SJCRH30 (cell line): ENCODE data around the gene SIL1. TPM values are rescaled to one million over a fixed set of nuclear protein-coding genes. Genes with fewer than 3 reads are reported as not detected.
"Not testable (repeated sequence)": the region's sequence is repeated elsewhere in the genome, so short reads cannot be mapped to it uniquely, and the experiment has no call there.

Experiments used
- DNase-seq, 2 experiments: peaks; one replicate each; pipeline ENCODE4 v3.0.0-alpha.2; 2015 to 2020
- H3K27ac ChIP-seq: fragments of 250-450 bp; sonication (Bioruptor Pico); 2 replicates; pipeline ENCODE4 v1.5.1; 2020; ENCODE audit warnings: mild to moderate bottlenecking, moderate library complexity
- H3K27me3 ChIP-seq: fragments of 250-450 bp; sonication (Bioruptor Pico); 2 replicates; pipeline ENCODE4 v1.5.1; 2020; ENCODE audit warnings: mild to moderate bottlenecking, moderate library complexity
- H3K36me3 ChIP-seq: fragments of 250-450 bp; sonication (Bioruptor Pico); 2 replicates; pipeline ENCODE4 v1.5.1; 2020; ENCODE audit warnings: mild to moderate bottlenecking, moderate library complexity
- H3K4me1 ChIP-seq: fragments of 250-450 bp; sonication (Bioruptor Pico); 2 replicates; pipeline ENCODE4 v1.5.1; 2020; ENCODE audit warnings: mild to moderate bottlenecking, moderate library complexity
- H3K4me3 ChIP-seq: fragments of 250-450 bp; sonication (Bioruptor Pico); 2 replicates; pipeline ENCODE4 v1.5.1; 2020; ENCODE audit warnings: mild to moderate bottlenecking, moderate library complexity
- H3K9me3 ChIP-seq: fragments of 250-450 bp; sonication (Bioruptor Pico); replicated peaks from 2 replicates; pipeline ENCODE4 v1.5.1; 2020; ENCODE audit warnings: mild to moderate bottlenecking, moderate library complexity
- total RNA-seq: library from RNA; depleted of rRNA; stranded (reverse); fragments of >200 nt; shearing (Covaris generic); gene quantifications from 2 replicates; pipeline ENCODE4 v1.2.3, GENCODE V29; 2014

The SIL1 gene
- total RNA-seq, 1 experiment from 2014 or later: 7.1 TPM

- H3K9me3 ChIP-seq: no peaks in the 10 kb centered on the region
- no peaks in the 10 kb centered on the region for H3K27me3 ChIP-seq
- no peaks in the 10 kb centered on the region for H3K36me3 ChIP-seq
- no peaks in the 10 kb centered on the region for H3K4me1 ChIP-seq
- DNase-seq: no peak
- H3K4me3 ChIP-seq: no peak overlapping the region
- H3K27ac ChIP-seq: no peak overlapping the region
Observed at GRCh38 chr5:139186752-139187326, 11.3 kb downstream of the SIL1 start.

GRCh38 chr5:139186261-139186660, 11.9 kb downstream of the SIL1 start:
- Histone ChIP-seq H3K27ac (no peak overlapping the region), H3K4me1 (no peaks in the 10 kb centered on the region), H3K9me3 (no peaks in the 10 kb centered on the region), H3K4me3 (no peak overlapping the region), H3K36me3 (no peaks in the 10 kb centered on the region), H3K27me3 (no peaks in the 10 kb centered on the region)
- DNase-seq: no peak

- Histone ChIP-seq H3K36me3 (no peaks in the 10 kb centered on the region), H3K27ac (no peak overlapping the region), H3K4me1 (no peaks in the 10 kb centered on the region), H3K27me3 (no peaks in the 10 kb centered on the region), H3K9me3 (no peaks in the 10 kb centered on the region), H3K4me3 (no peak overlapping the region)
- DNase-seq: no peak
Observed at GRCh38 chr5:139185589-139185988, 12.6 kb downstream of the SIL1 start.

GRCh38 chr5:139183502-139183901, 14.7 kb downstream of the SIL1 start:
- no peak overlapping the region for H3K27ac ChIP-seq
- no peak for DNase-seq
- no peaks in the 10 kb centered on the region for H3K9me3 ChIP-seq
- H3K4me1 ChIP-seq: no peaks in the 10 kb centered on the region
- H3K27me3 ChIP-seq: no peaks in the 10 kb centered on the region
- H3K4me3 ChIP-seq: no peak overlapping the region
- H3K36me3 ChIP-seq: no peaks in the 10 kb centered on the region

GRCh38 chr5:139182528-139183296, 15.5 kb downstream of the SIL1 start:
- Histone ChIP-seq H3K27ac (no peak overlapping the region), H3K4me1 (no peaks in the 10 kb centered on the region), H3K9me3 (no peaks in the 10 kb centered on the region), H3K27me3 (no peaks in the 10 kb centered on the region), H3K4me3 (no peak overlapping the region), H3K36me3 (no peaks in the 10 kb centered on the region)
- no peak for DNase-seq

- no peak overlapping the region for H3K4me3 ChIP-seq
- DNase-seq: no peak
- H3K9me3 ChIP-seq: no peaks in the 10 kb centered on the region
- H3K27me3 ChIP-seq: no peaks in the 10 kb centered on the region
- no peak overlapping the region for H3K27ac ChIP-seq
- H3K4me1 ChIP-seq: no peaks in the 10 kb centered on the region
- no peaks in the 10 kb centered on the region for H3K36me3 ChIP-seq
Observed at GRCh38 chr5:139181835-139182452, 16.2 kb downstream of the SIL1 start.

- DNase-seq: no peak
- H3K36me3 ChIP-seq: no peaks in the 10 kb centered on the region
- H3K27me3 ChIP-seq: no peaks in the 10 kb centered on the region
- no peaks in the 10 kb centered on the region for H3K9me3 ChIP-seq
- H3K27ac ChIP-seq: no peak overlapping the region
- H3K4me3 ChIP-seq: no peak overlapping the region
- no peaks in the 10 kb centered on the region for H3K4me1 ChIP-seq
Observed at GRCh38 chr5:139181322-139181730, 16.8 kb downstream of the SIL1 start.

- H3K4me1 ChIP-seq: no peaks in the 10 kb centered on the region
Observed at GRCh38 chr5:139180850-139181249, 17.3 kb downstream of the SIL1 start.

GRCh38 chr5:139179778-139180513, 18.2 kb downstream of the SIL1 start:
- H3K4me1 ChIP-seq, H3K27me3 ChIP-seq, H3K9me3 ChIP-seq, DNase-seq, H3K4me3 ChIP-seq, H3K27ac ChIP-seq, H3K36me3 ChIP-seq: not testable (repeated sequence)

More at GRCh38 chr5:139180850-139181249, 17.3 kb downstream of the SIL1 start:
- Histone ChIP-seq H3K36me3 (no peaks in the 10 kb centered on the region), H3K27ac (no peak overlapping the region), H3K9me3 (no peaks in the 10 kb centered on the region), H3K4me3 (no peak overlapping the region), H3K27me3 (no peaks in the 10 kb centered on the region)
- DNase-seq: no peak

GRCh38 chr5:139178935-139179334, 19.2 kb downstream of the SIL1 start:
- no peaks in the 10 kb centered on the region for H3K4me1 ChIP-seq
- H3K27me3 ChIP-seq: no peaks in the 10 kb centered on the region
- H3K9me3 ChIP-seq: no peaks in the 10 kb centered on the region
- no peak overlapping the region for H3K27ac ChIP-seq
- no peaks in the 10 kb centered on the region for H3K36me3 ChIP-seq
- peak in 1 of 2 experiments; percentile 19 for DNase-seq
- H3K4me3 ChIP-seq: no peak overlapping the region

GRCh38 chr5:139178589-139178917, 19.6 kb downstream of the SIL1 start:
- Histone ChIP-seq H3K27ac (no peak overlapping the region), H3K27me3 (no peaks in the 10 kb centered on the region), H3K4me1 (no peaks in the 10 kb centered on the region), H3K9me3 (no peaks in the 10 kb centered on the region), H3K4me3 (no peak overlapping the region), H3K36me3 (no peaks in the 10 kb centered on the region)
- DNase-seq: no peak

- Histone ChIP-seq H3K36me3 (no peaks in the 10 kb centered on the region), H3K4me1 (no peaks in the 10 kb centered on the region), H3K9me3 (no peaks in the 10 kb centered on the region), H3K27me3 (no peaks in the 10 kb centered on the region), H3K27ac (no peak overlapping the region), H3K4me3 (no peak overlapping the region)
- no peak for DNase-seq
Observed at GRCh38 chr5:139177809-139178588, 20.2 kb downstream of the SIL1 start.

- not testable (repeated sequence) for H3K36me3 ChIP-seq, H3K4me3 ChIP-seq, H3K4me1 ChIP-seq, H3K27me3 ChIP-seq, DNase-seq, H3K27ac ChIP-seq, H3K9me3 ChIP-seq
Observed at GRCh38 chr5:139177281-139177680, 20.9 kb downstream of the SIL1 start.

- not testable (repeated sequence) for H3K27me3 ChIP-seq, DNase-seq, H3K4me3 ChIP-seq, H3K4me1 ChIP-seq, H3K27ac ChIP-seq, H3K36me3 ChIP-seq, H3K9me3 ChIP-seq
Observed at GRCh38 chr5:139174382-139174781, 23.8 kb downstream of the SIL1 start.
